GM23338 (cell line): ENCODE measurements around the gene CERS3.

Experiments
- CREB1 ChIP-seq: fragments of 250-450 bp; sonication (Bioruptor Pico); IDR thresholded peaks from 2 replicates; pipeline ENCODE4 v1.5.0; 2020; ENCODE audit warnings: low read depth, mild to moderate bottlenecking, moderate library complexity
- CTCF ChIP-seq, 2 experiments: fragments of 200-600 bp in 1 of 2; sonication (generic) in 1 of 2; conservative IDR thresholded peaks; 2 replicates each; pipeline versions ENCODE4 v1.5.1 to v1.6.1; 2016 to 2017; ENCODE audit warnings: antibody characterized with exemption in 2 of 2, low read depth in 2 of 2, mild to moderate bottlenecking in 2 of 2, moderate library complexity in 1 of 2
- ETS1 ChIP-seq: IDR thresholded peaks from 2 replicates; pipeline ENCODE4 v1.6.1; 2016; ENCODE audit warnings: antibody characterized with exemption
- EZH2 ChIP-seq: fragments of 200-600 bp; sonication (generic); IDR thresholded peaks from one replicate; pipeline ENCODE4 v1.8.0; 2017; ENCODE audit warnings: antibody characterized with exemption, mild to moderate bottlenecking, low read depth; ENCODE audit not compliant: unreplicated experiment
- EZH2phosphoT487 ChIP-seq: fragments of 200-600 bp; sonication (generic); IDR thresholded peaks from one replicate; pipeline ENCODE4 v1.8.1; 2018; ENCODE audit warnings: antibody characterized with exemption; ENCODE audit not compliant: unreplicated experiment
- JUNB ChIP-seq: IDR thresholded peaks from one replicate; pipeline ENCODE4 v1.6.1; 2016; ENCODE audit warnings: antibody characterized with exemption; ENCODE audit not compliant: unreplicated experiment
- NANOG ChIP-seq: IDR thresholded peaks from 2 replicates; pipeline ENCODE4 v1.6.1; 2016; ENCODE audit warnings: antibody characterized with exemption, borderline replicate concordance
- POLR2AphosphoS5 ChIP-seq: IDR thresholded peaks from 2 replicates; pipeline ENCODE4 v1.6.1; 2016; ENCODE audit warnings: antibody characterized with exemption, low read depth
- REST ChIP-seq: IDR thresholded peaks from one replicate; pipeline ENCODE4 v1.6.1; 2018; ENCODE audit warnings: antibody characterized with exemption; ENCODE audit not compliant: unreplicated experiment
- STAT1 ChIP-seq: IDR thresholded peaks from one replicate; pipeline ENCODE4 v1.6.1; 2016; ENCODE audit warnings: antibody characterized with exemption; ENCODE audit not compliant: unreplicated experiment
- ZNF114 ChIP-seq: fragments of 250-450 bp; sonication (Bioruptor Pico); IDR thresholded peaks from 2 replicates; pipeline ENCODE4 v1.5.0; 2020; ENCODE audit warnings: mild to moderate bottlenecking, moderate library complexity
- ZNF331 ChIP-seq: fragments of 250-450 bp; sonication (Bioruptor Pico); IDR thresholded peaks from 2 replicates; pipeline ENCODE4 v1.5.0; 2020; ENCODE audit warnings: low read depth, mild to moderate bottlenecking, moderate library complexity
- ZNF462 ChIP-seq: fragments of 250-450 bp; sonication (Bioruptor Pico); IDR thresholded peaks from 2 replicates; pipeline ENCODE4 v1.5.0; 2020; ENCODE audit warnings: mild to moderate bottlenecking, moderate library complexity

GRCh38 chr15:100493213-100493612, 35.5 kb downstream of the CERS3 start:
- TF ChIP-seq CTCF (conservative IDR thresholded peaks at IDR 0.05; ENCODE audit: low read depth in 2 of 2) (no peak), EZH2 (no peak), CREB1 (CRISPR knock-in tag) (no peak), POLR2AphosphoS5 (no peak), EZH2phosphoT487 (no peak), ETS1 (no peak), ZNF114 (CRISPR knock-in tag) (no peak), JUNB (no peak), REST (no peak), ZNF331 (CRISPR knock-in tag) (no peak), ZNF462 (CRISPR knock-in tag) (no peak), NANOG (no peak), STAT1 (no peak)
